Measurements from ENCODE around the gene ADGRL3. TPM values are rescaled to one million over a fixed set of nuclear protein-coding genes. Genes with fewer than 3 reads are reported as not detected.

Gene ADGRL3
- total and polyA plus RNA-seq, 2 donors (not counting 1 experiment from before 2014, with no cell fraction given): under 0.01 to 0.05 TPM

- H3K9ac ChIP-seq (ENCODE audit: insufficient read depth, low read length): no peak overlapping the region
- no peak for TF ChIP-seq EZH2 (IDR thresholded peaks at IDR 0.05; ENCODE audit: low read length, missing control alignments)
- TF ChIP-seq, protein P1, sequence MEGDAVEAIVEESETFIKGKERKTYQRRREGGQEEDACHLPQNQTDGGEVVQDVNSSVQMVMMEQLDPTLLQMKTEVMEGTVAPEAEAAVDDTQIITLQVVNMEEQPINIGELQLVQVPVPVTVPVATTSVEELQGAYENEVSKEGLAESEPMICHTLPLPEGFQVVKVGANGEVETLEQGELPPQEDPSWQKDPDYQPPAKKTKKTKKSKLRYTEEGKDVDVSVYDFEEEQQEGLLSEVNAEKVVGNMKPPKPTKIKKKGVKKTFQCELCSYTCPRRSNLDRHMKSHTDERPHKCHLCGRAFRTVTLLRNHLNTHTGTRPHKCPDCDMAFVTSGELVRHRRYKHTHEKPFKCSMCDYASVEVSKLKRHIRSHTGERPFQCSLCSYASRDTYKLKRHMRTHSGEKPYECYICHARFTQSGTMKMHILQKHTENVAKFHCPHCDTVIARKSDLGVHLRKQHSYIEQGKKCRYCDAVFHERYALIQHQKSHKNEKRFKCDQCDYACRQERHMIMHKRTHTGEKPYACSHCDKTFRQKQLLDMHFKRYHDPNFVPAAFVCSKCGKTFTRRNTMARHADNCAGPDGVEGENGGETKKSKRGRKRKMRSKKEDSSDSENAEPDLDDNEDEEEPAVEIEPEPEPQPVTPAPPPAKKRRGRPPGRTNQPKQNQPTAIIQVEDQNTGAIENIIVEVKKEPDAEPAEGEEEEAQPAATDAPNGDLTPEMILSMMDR (conservative IDR thresholded peaks at IDR 0.05 in 1 of 2, IDR thresholded peaks at IDR 0.05 in 1 of 2; ENCODE audit: low read depth in 1 of 2, low read length in 2 of 2): no peak
- no peak overlapping the region for H2AFZ ChIP-seq (ENCODE audit: low read length)
Measured at GRCh38 chr4:61517144-61517543, 317.0 kb downstream of the ADGRL3 start.

DNA sequence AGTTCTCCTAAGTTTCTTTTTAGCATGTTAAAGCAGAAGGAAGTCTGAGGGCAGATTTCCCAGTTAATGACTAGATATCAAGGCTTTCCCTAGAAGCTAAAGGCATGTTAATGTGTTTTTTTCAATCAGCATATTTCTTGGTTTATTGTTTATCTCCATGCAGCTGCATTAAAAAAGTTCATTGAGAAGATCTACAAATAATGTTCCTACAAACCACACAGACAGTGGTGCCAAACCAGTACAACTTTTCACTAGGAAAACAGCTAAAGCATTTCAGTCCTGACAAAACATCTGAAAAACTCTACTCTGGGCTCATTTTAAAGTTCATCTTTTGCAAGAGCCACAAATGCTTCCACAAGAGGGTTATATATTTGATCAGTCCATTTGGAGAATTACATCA, 320.0 kb downstream of the ADGRL3 start:
- Histone ChIP-seq H3K4me3 (replicated peaks in 1 of 4; ENCODE audit: control extremely low read depth in 1 of 4, insufficient read depth in 1 of 4, low read depth in 3 of 4, low read length in 4 of 4) (no peak overlapping the region), H3K79me2 (ENCODE audit: control insufficient read depth, insufficient read depth, low read length) (no peaks in the 10 kb centered on the region), H3K9me3 (ENCODE audit: control insufficient read depth, insufficient read depth, low read depth, low read length) (no peaks in the 10 kb centered on the region), H3K27ac (ENCODE audit: insufficient read depth, low read length) (no peak overlapping the region), H3K36me3 (ENCODE audit: control insufficient read depth, insufficient read depth, low read length) (no peaks in the 10 kb centered on the region), H3K4me1 (ENCODE audit: control insufficient read depth, extremely low read depth, insufficient read depth, low read length) (no peaks in the 10 kb centered on the region), H3K27me3 (ENCODE audit: control insufficient read depth, insufficient read depth, low read length) (no peaks in the 10 kb centered on the region), H2AFZ (ENCODE audit: low read length) (no peak overlapping the region), H4K20me1 (ENCODE audit: control insufficient read depth, extremely low read depth, insufficient read depth, low read length) (no peaks in the 10 kb centered on the region), H3K4me2 (ENCODE audit: extremely low read depth, insufficient read depth, low read length) (no peak overlapping the region), H3K9ac (ENCODE audit: insufficient read depth, low read length) (no peak overlapping the region)
- TF ChIP-seq, protein P1 (conservative IDR thresholded peaks at IDR 0.05 in 1 of 2, IDR thresholded peaks at IDR 0.05 in 1 of 2; ENCODE audit: low read depth in 1 of 2, low read length in 2 of 2): no peak
- no peak for TF ChIP-seq EZH2 (IDR thresholded peaks at IDR 0.05; ENCODE audit: low read length, missing control alignments)
- DNase-seq (ENCODE audit: low read depth in 2 of 2): peak; percentile 29 to 61

More at GRCh38 chr4:61517144-61517543, 317.0 kb downstream of the ADGRL3 start:
- Histone ChIP-seq H3K9me3 (ENCODE audit: control insufficient read depth, insufficient read depth, low read depth, low read length) (no peaks in the 10 kb centered on the region), H3K4me3 (replicated peaks in 1 of 4; ENCODE audit: control extremely low read depth in 1 of 4, insufficient read depth in 1 of 4, low read depth in 3 of 4, low read length in 4 of 4) (no peak overlapping the region), H3K27me3 (ENCODE audit: control insufficient read depth, insufficient read depth, low read length) (no peaks in the 10 kb centered on the region), H3K4me2 (ENCODE audit: extremely low read depth, insufficient read depth, low read length) (no peak overlapping the region), H3K36me3 (ENCODE audit: control insufficient read depth, insufficient read depth, low read length) (no peaks in the 10 kb centered on the region), H4K20me1 (ENCODE audit: control insufficient read depth, extremely low read depth, insufficient read depth, low read length) (no peaks in the 10 kb centered on the region), H3K79me2 (ENCODE audit: control insufficient read depth, insufficient read depth, low read length) (no peaks in the 10 kb centered on the region), H3K4me1 (ENCODE audit: control insufficient read depth, extremely low read depth, insufficient read depth, low read length) (no peaks in the 10 kb centered on the region), H3K27ac (ENCODE audit: insufficient read depth, low read length) (no peak overlapping the region)
- no peak for DNase-seq (ENCODE audit: low read depth in 2 of 2)

GRCh38 chr4:61520681-61521160, 320.6 kb downstream of the ADGRL3 start:
- Histone ChIP-seq H3K4me2 (ENCODE audit: extremely low read depth, insufficient read depth, low read length) (no peak overlapping the region), H2AFZ (ENCODE audit: low read length) (no peak overlapping the region), H3K9ac (ENCODE audit: insufficient read depth, low read length) (no peak overlapping the region), H3K4me3 (replicated peaks in 1 of 4; ENCODE audit: control extremely low read depth in 1 of 4, insufficient read depth in 1 of 4, low read depth in 3 of 4, low read length in 4 of 4) (no peak overlapping the region), H3K27me3 (ENCODE audit: control insufficient read depth, insufficient read depth, low read length) (no peaks in the 10 kb centered on the region), H3K9me3 (ENCODE audit: control insufficient read depth, insufficient read depth, low read depth, low read length) (no peaks in the 10 kb centered on the region), H3K4me1 (ENCODE audit: control insufficient read depth, extremely low read depth, insufficient read depth, low read length) (no peaks in the 10 kb centered on the region), H4K20me1 (ENCODE audit: control insufficient read depth, extremely low read depth, insufficient read depth, low read length) (no peaks in the 10 kb centered on the region), H3K36me3 (ENCODE audit: control insufficient read depth, insufficient read depth, low read length) (no peaks in the 10 kb centered on the region), H3K27ac (ENCODE audit: insufficient read depth, low read length) (no peak overlapping the region), H3K79me2 (ENCODE audit: control insufficient read depth, insufficient read depth, low read length) (no peaks in the 10 kb centered on the region)
- DNase-seq (ENCODE audit: low read depth in 2 of 2): peak; percentile 5 to 85
- TF ChIP-seq EZH2 (IDR thresholded peaks at IDR 0.05; ENCODE audit: low read length, missing control alignments): no peak
- TF ChIP-seq, protein P1 (conservative IDR thresholded peaks at IDR 0.05 in 1 of 2, IDR thresholded peaks at IDR 0.05 in 1 of 2; ENCODE audit: low read depth in 1 of 2, low read length in 2 of 2): no peak
